ENCODE data around the gene CAMK2D. TPM values are rescaled to one million over a fixed set of nuclear protein-coding genes. Genes with fewer than 3 reads are reported as not detected.

The CAMK2D gene
- total RNA-seq, 1 experiment from 2014 or later, result 15.4 TPM

- POLR2A ChIA-PET (ENCODE audit: unreplicated experiment), result no interaction called here
- H3K36me3 ChIP-seq (ENCODE audit: low read depth, low read length), result no peaks in the 10 kb centered on the region
- H3K9me3 ChIP-seq (ENCODE audit: low read length), result no peaks in the 10 kb centered on the region
- TF ChIP-seq EZH2phosphoT487 (IDR thresholded peaks at IDR 0.05; ENCODE audit: borderline replicate concordance, low read length), result no peak
- TF ChIP-seq EZH2 (IDR thresholded peaks at IDR 0.05; ENCODE audit: low read length, unreplicated experiment), result no peak
- TF ChIP-seq CTCF (conservative IDR thresholded peaks at IDR 0.05; ENCODE audit: low read depth, low read length), result no peak
- H4K20me1 ChIP-seq (ENCODE audit: low read length), result no peaks in the 10 kb centered on the region
- DNase-seq (peak; percentile 25), ATAC-seq (no peak)
- H2AFZ ChIP-seq (ENCODE audit: low read length), result no peak overlapping the region
- CTCF ChIA-PET, result no interaction called here
- H3K9me2 ChIP-seq (replicated peaks; ENCODE audit: low read length), result no peaks in the 10 kb centered on the region
- intact Hi-C loops (cut with micrococcal nuclease), result no loop called here
- H3K27me3 ChIP-seq (ENCODE audit: low read length), result no peaks in the 10 kb centered on the region
- peaks cover 16% of the 10 kb centered on the region for H3K4me1 ChIP-seq (ENCODE audit: insufficient read depth, low read length)
- no peaks in the 10 kb centered on the region for H3F3A ChIP-seq (ENCODE audit: low read length, unreplicated experiment)
- no peak overlapping the region for H3K27ac ChIP-seq (ENCODE audit: low read length)
- no peaks in the 10 kb centered on the region for H3K79me2 ChIP-seq (ENCODE audit: low read length)
- BruUV-seq (replicated peaks), result no TSS peak
- no peak overlapping the region for H3K4me2 ChIP-seq (ENCODE audit: low read length)
- no peak overlapping the region for H3K4me3 ChIP-seq (ENCODE audit: low read length)
- H3K9ac ChIP-seq (ENCODE audit: low read length), result no peak overlapping the region
Observed at GRCh38 chr4:113675731-113676697, 85.5 kb downstream of the CAMK2D start.

GRCh38 chr4:113674733-113675132 is 86.8 kb downstream of the CAMK2D start:
- POLR2A ChIA-PET (ENCODE audit: unreplicated experiment), result no interaction called here
- intact Hi-C loops (cut with micrococcal nuclease), result no loop called here

More at GRCh38 chr4:113674733-113675132, 86.8 kb downstream of the CAMK2D start:
- no peaks in the 10 kb centered on the region for H4K20me1 ChIP-seq (ENCODE audit: low read length)
- TF ChIP-seq CTCF (conservative IDR thresholded peaks at IDR 0.05; ENCODE audit: low read depth, low read length) (no peak), EZH2phosphoT487 (IDR thresholded peaks at IDR 0.05; ENCODE audit: borderline replicate concordance, low read length) (no peak), EZH2 (IDR thresholded peaks at IDR 0.05; ENCODE audit: low read length, unreplicated experiment) (no peak)
- H3F3A ChIP-seq (ENCODE audit: low read length, unreplicated experiment), result no peaks in the 10 kb centered on the region
- H3K36me3 ChIP-seq (ENCODE audit: low read depth, low read length), result no peaks in the 10 kb centered on the region
- no peak overlapping the region for H3K4me2 ChIP-seq (ENCODE audit: low read length)
- no peak overlapping the region for H3K9ac ChIP-seq (ENCODE audit: low read length)
- no peaks in the 10 kb centered on the region for H3K9me3 ChIP-seq (ENCODE audit: low read length)
- H3K4me3 ChIP-seq (ENCODE audit: low read length), result no peak overlapping the region
- DNase-seq (no peak), ATAC-seq (no peak)
- no peak overlapping the region for H3K27ac ChIP-seq (ENCODE audit: low read length)
- no peaks in the 10 kb centered on the region for H3K27me3 ChIP-seq (ENCODE audit: low read length)
- H3K79me2 ChIP-seq (ENCODE audit: low read length), result no peaks in the 10 kb centered on the region
- BruUV-seq (replicated peaks), result no TSS peak
- peaks cover 16% of the 10 kb centered on the region for H3K4me1 ChIP-seq (ENCODE audit: insufficient read depth, low read length)
- H2AFZ ChIP-seq (ENCODE audit: low read length), result no peak overlapping the region
- CTCF ChIA-PET, result no interaction called here
- no peaks in the 10 kb centered on the region for H3K9me2 ChIP-seq (replicated peaks; ENCODE audit: low read length)
